Parathyroid adenoma (tissue), 2 donors: ENCODE measurements around the gene MS4A6E.
"Not testable (repeated sequence)": the region's sequence is repeated elsewhere in the genome, so short reads cannot be mapped to it uniquely, and the experiment has no call there.

Experiments
- H2AFZ ChIP-seq: fragments of 300-600 bp; sonication (generic); one replicate; pipeline ENCODE4 v1.7.0; 2017; ENCODE audit warnings: antibody characterized with exemption, mild to moderate bottlenecking
- H3K27ac ChIP-seq: fragments of 300-600 bp; sonication (generic); one replicate; pipeline ENCODE4 v1.7.0; 2017
- H3K27me3 ChIP-seq: fragments of 300-600 bp; sonication (generic); one replicate; pipeline ENCODE4 v1.7.0; 2017; ENCODE audit warnings: low read length; ENCODE audit not compliant: control insufficient read depth, insufficient read depth
- H3K36me3 ChIP-seq: fragments of 300-600 bp; sonication (generic); one replicate; pipeline ENCODE4 v1.7.0; 2017; ENCODE audit warnings: low read length; ENCODE audit not compliant: control insufficient read depth, insufficient read depth
- H3K4me1 ChIP-seq: fragments of 300-600 bp; sonication (generic); one replicate; pipeline ENCODE4 v1.7.0; 2017; ENCODE audit warnings: control low read depth
- H3K4me2 ChIP-seq: fragments of 300-600 bp; sonication (generic); one replicate; pipeline ENCODE4 v1.7.0; 2017; ENCODE audit warnings: low read length
- H3K4me3 ChIP-seq: fragments of 300-600 bp; sonication (generic); one replicate; pipeline ENCODE4 v1.7.0; 2017; ENCODE audit warnings: low read depth, low read length
- H3K79me2 ChIP-seq: fragments of 300-600 bp; sonication (generic); one replicate; pipeline ENCODE4 v1.7.0; 2017; ENCODE audit warnings: control low read depth
- H3K9ac ChIP-seq: fragments of 300-600 bp; sonication (generic); one replicate; pipeline ENCODE4 v1.7.0; 2017; ENCODE audit warnings: mild to moderate bottlenecking
- H3K9me3 ChIP-seq: fragments of 300-600 bp; sonication (generic); one replicate; pipeline ENCODE4 v1.7.0; 2017; ENCODE audit warnings: low read length; ENCODE audit not compliant: control insufficient read depth
- CTCF ChIP-seq: fragments of 300-600 bp; sonication (generic); IDR thresholded peaks from one replicate; pipeline ENCODE4 v1.7.0; 2017; ENCODE audit warnings: antibody characterized with exemption, mild to moderate bottlenecking
- donor health status: primary hyperparathyroidism.

MS4A6E gene

GRCh38 chr11:60349990-60350389 is 22.9 kb downstream of the MS4A6E start:
- no peaks in the 10 kb centered on the region for H3K79me2 ChIP-seq
- H3K27ac ChIP-seq: no peak overlapping the region
- H3K4me3 ChIP-seq: no peak overlapping the region
- no peak overlapping the region for H3K4me2 ChIP-seq
- TF ChIP-seq CTCF: no peak
- no peaks in the 10 kb centered on the region for H3K36me3 ChIP-seq
- no peaks in the 10 kb centered on the region for H3K27me3 ChIP-seq
- no peak overlapping the region for H2AFZ ChIP-seq
- H3K9me3 ChIP-seq: no peaks in the 10 kb centered on the region
- H3K9ac ChIP-seq: no peak overlapping the region
- no peaks in the 10 kb centered on the region for H3K4me1 ChIP-seq

- Histone ChIP-seq H3K9me3 (no peaks in the 10 kb centered on the region), H3K27ac (no peak overlapping the region), H3K36me3 (no peaks in the 10 kb centered on the region), H3K4me1 (no peaks in the 10 kb centered on the region), H3K9ac (no peak overlapping the region), H3K4me3 (no peak overlapping the region), H3K27me3 (no peaks in the 10 kb centered on the region), H3K4me2 (no peak overlapping the region), H2AFZ (no peak overlapping the region), H3K79me2 (no peaks in the 10 kb centered on the region)
- TF ChIP-seq CTCF: no peak
These were observed 30.7 kb downstream of the MS4A6E start for GRCh38 chr11:60357771-60358170.

GRCh38 chr11:60360621-60361020 is 33.6 kb downstream of the MS4A6E start:
- H2AFZ ChIP-seq: no peak overlapping the region
- no peaks in the 10 kb centered on the region for H3K9me3 ChIP-seq
- TF ChIP-seq CTCF: no peak
- H3K27me3 ChIP-seq: no peaks in the 10 kb centered on the region
- H3K4me1 ChIP-seq: no peaks in the 10 kb centered on the region
- H3K36me3 ChIP-seq: no peaks in the 10 kb centered on the region
- no peaks in the 10 kb centered on the region for H3K79me2 ChIP-seq
- H3K9ac ChIP-seq: no peak overlapping the region
- H3K27ac ChIP-seq: no peak overlapping the region
- no peak overlapping the region for H3K4me3 ChIP-seq
- H3K4me2 ChIP-seq: no peak overlapping the region

- Histone ChIP-seq H3K79me2 (no peaks in the 10 kb centered on the region), H3K4me1 (no peaks in the 10 kb centered on the region), H3K9me3 (no peaks in the 10 kb centered on the region), H3K4me2 (no peak overlapping the region), H3K36me3 (no peaks in the 10 kb centered on the region), H3K27ac (no peak overlapping the region), H2AFZ (no peak overlapping the region), H3K27me3 (no peaks in the 10 kb centered on the region), H3K9ac (no peak overlapping the region), H3K4me3 (no peak overlapping the region)
- TF ChIP-seq CTCF: no peak
These were observed 35.2 kb downstream of the MS4A6E start for GRCh38 chr11:60362241-60362640.

- no peaks in the 10 kb centered on the region for H3K4me1 ChIP-seq
- peak overlapping the region; percentile 24 for H3K27ac ChIP-seq
- H3K36me3 ChIP-seq: no peaks in the 10 kb centered on the region
- H3K27me3 ChIP-seq: no peaks in the 10 kb centered on the region
- H3K4me3 ChIP-seq: no peak overlapping the region
- no peaks in the 10 kb centered on the region for H3K9me3 ChIP-seq
- no peaks in the 10 kb centered on the region for H3K79me2 ChIP-seq
- no peak overlapping the region for H3K4me2 ChIP-seq
- H3K9ac ChIP-seq: no peak overlapping the region
- H2AFZ ChIP-seq: no peak overlapping the region
- peak; percentile 64 for TF ChIP-seq CTCF
These were observed 36.8 kb downstream of the MS4A6E start for GRCh38 chr11:60363542-60364470.

- H3K36me3 ChIP-seq, H3K27ac ChIP-seq, H3K79me2 ChIP-seq, H3K4me3 ChIP-seq, H3K9ac ChIP-seq, H2AFZ ChIP-seq, H3K4me1 ChIP-seq, H3K9me3 ChIP-seq, H3K4me2 ChIP-seq, H3K27me3 ChIP-seq: not testable (repeated sequence)
These were observed 39.3 kb downstream of the MS4A6E start for GRCh38 chr11:60366262-60366904.
